GM18498 (cell line): ENCODE results near the gene HSP90B1.

Experiments used
- ATAC-seq: cut with Tn5 transposase; IDR thresholded peaks from one replicate; pipeline ENCODE4 v1.9.1; 2021; ENCODE audit warnings: mild to moderate bottlenecking, moderate library complexity; ENCODE audit not compliant: unreplicated experiment

Gene HSP90B1

DNA sequence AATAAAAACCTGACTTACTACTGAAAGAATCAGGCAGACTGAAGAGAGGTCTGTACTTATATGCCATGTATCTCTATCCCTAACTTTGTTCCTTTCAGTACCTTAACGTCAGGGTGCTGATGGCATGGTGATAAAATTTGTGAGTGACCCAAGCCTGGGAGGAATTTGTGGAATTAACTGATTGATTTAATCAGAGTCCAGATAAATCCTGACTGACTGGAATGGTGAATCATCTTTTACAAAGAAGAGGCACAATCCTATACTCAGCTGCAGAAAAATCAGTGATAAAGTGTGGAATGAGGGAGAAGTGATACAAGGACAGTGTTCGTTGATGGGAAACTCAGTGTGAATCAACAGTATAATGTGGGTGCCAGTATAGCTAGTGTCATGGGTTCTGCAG, 39.2 kb downstream of the HSP90B1 start:
- no peak for ATAC-seq

DNA sequence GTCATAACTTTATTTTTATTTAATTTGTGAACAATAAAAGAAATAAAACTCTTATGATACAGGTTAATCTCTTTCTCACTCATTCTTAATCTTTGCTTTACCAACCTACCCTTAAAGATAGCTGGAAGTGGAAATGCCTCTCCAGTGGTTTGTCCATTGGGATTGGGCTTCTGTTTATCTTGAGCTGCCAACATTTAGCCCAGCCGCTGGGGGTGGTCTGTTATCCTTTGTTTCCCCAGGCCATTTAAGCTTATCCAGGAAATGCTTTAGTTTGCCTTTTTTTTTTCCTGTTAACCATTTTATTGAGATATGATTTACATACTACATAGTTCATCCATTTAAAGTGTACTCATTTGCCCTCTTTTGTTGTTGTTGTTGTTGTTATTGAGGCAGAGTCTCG, 43.7 kb downstream of the HSP90B1 start:
- ATAC-seq = no peak

DNA sequence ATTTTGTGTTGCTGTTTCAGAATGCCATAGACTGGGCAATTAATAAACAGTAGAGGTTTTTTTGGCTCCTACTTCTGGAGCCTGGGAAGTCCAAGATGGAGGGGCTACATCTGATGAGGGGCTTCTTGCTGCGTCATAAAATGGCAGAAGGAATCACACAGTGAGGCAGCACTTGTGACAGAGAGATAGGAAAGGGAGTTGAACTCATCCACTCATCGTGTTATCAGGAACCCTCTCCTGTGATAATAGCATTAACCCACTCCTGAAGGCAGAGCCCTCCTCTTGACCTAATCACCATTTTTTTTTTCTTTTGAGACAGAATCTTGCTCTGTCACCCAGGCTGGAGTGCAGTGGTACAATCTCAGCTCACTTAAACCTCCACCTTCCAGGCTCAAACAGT, 45.2 kb downstream of the HSP90B1 start:
- ATAC-seq = no peak

DNA sequence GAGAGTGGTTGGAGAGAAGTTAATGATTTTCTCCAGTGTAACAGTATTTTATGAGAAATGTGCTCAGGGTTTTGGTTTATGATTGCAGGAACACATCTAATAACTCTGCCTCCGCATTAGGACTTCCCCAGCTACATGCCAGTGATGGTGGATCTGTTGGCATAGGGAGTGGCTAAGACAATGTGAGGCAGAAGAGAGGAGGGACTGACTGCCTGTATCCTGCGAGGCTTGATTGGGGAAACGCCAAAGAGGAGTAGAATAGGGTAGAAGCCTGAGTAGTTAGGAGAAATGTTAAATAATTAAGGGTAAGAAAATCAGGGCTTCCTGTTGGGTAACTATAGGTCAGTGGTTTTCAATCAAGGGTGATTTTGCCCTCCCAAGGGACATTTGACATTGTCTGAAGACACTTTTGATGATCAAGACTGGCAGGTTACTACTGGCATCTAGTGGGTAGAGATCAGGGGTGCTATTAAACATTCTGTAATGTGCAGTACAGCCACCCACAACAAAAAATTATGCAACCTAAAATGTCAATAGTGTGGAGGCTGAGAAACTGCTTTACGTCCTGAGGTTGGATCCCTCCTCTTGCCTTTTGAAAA, 48.3 kb downstream of the HSP90B1 start:
- ATAC-seq = no peak

DNA sequence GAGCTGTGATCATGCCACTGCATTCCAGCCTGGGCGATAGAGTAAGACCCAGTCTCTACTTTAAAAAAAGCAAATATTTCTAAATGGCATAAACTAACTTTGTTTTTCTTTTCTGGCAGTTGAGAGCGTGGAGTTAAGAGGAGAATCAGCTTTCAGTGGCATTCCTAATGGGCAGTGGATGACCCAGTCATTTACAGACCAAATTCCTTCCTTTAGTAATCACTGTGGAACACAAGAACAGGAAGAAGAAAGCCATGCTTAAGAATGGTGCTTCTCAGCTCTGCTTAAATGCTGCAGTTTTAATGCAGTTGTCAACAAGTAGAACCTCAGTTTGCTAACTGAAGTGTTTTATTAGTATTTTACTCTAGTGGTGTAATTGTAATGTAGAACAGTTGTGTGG, 56.6 kb downstream of the HSP90B1 start:
- no peak for ATAC-seq

DNA sequence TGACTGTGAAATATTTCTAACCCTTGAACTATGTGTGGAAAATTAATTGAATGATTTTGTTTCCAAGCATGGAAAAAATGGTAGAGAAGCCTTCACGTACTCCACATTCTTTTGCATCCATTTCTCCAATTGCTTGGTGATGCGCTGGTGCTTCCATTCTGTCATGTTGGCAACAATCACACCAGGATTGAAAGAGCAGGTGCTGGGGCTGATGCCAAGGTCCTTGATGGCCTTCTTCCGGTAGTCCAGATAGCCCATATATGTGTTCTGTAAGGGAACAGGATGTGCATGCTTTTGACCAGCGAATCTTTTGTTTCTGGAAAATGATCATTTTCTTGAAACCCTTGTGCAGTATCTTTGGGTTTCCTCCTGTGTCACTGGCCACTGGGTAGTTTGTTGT, 64.0 kb downstream of the HSP90B1 start:
- ATAC-seq = no peak

DNA sequence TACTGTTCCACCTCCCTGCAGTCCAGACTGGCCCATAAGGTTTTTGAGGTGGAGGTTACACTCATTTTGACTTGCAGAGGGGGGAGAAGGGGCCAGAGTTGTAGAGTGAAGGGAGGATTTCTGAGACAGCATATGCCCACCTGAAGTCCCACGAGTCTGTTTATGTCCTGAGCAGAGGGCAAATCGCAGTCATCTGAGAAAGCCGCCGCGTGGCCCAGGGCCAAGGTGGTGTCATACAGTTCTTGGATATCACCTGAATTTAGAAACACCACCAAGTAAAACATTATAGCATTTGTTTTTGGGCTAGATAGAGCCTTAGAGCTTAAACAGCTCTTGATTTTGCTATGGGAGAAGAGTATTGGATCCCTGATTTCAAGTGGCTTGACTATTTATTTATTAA, 66.4 kb downstream of the HSP90B1 start:
- ATAC-seq = no peak

DNA sequence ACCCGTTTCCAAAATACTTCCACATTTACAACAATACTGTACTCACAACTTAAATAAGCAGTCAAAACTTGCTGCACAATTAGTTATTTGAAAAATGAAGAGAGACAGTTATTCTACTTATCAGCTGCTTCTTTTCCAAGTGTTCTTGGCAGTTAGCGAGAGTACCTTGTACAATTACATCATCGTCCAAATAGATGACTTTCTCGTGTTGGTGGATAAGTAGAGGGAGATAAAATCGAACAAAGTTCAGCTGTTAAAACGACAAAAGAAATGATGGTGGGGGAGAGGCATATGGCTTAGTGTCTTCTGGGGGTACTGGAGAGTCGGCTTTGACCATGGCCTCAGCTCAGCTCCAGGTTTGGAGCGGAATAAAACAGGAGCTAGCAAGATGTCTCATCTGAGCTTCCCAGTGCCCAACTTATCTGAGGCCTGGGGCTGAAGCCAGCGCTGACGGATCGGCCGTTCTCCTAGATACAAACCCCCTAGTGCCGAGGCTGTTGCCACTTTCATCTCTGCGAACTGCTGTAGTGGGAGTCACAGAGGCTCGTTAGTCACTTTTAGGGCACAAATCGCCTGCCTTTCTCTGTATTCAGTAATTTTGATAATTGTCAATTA, 67.2 kb downstream of the HSP90B1 start:
- no peak for ATAC-seq
